HFF-Myc (cell line): Measurements from ENCODE around the gene DNAH14.

Experiments
- DNase-seq: peaks from one replicate; pipeline ENCODE4 v3.0.0-alpha.2; 2011; ENCODE audit warnings: low read depth; ENCODE audit errors: extremely low read depth
- H3K4me3 ChIP-seq: replicated peaks from 2 replicates; pipeline ENCODE4 v1.5.1; 2011; ENCODE audit warnings: low read depth, mild to moderate bottlenecking, control low read depth, low read length
- CTCF ChIP-seq: IDR thresholded peaks from 2 replicates; pipeline ENCODE4 v1.5.1; 2012; ENCODE audit warnings: mild to moderate bottlenecking, low read depth, low read length, control low read depth; ENCODE audit errors: missing control alignments

DNAH14 gene

GRCh38 chr1:225355863-225356262, 426.4 kb downstream of the DNAH14 start:
- DNase-seq = no peak
- H3K4me3 ChIP-seq = no peak overlapping the region
- TF ChIP-seq CTCF = no peak

GRCh38 chr1:225360119-225360518, 430.6 kb downstream of the DNAH14 start:
- no peak overlapping the region for H3K4me3 ChIP-seq
- TF ChIP-seq CTCF = no peak
- DNase-seq = no peak

GRCh38 chr1:225361176-225361575, 431.7 kb downstream of the DNAH14 start:
- no peak for DNase-seq
- no peak for TF ChIP-seq CTCF
- H3K4me3 ChIP-seq = no peak overlapping the region

GRCh38 chr1:225362805-225363204, 433.3 kb downstream of the DNAH14 start:
- H3K4me3 ChIP-seq = no peak overlapping the region
- DNase-seq = no peak
- no peak for TF ChIP-seq CTCF

GRCh38 chr1:225364439-225364838, 435.0 kb downstream of the DNAH14 start:
- TF ChIP-seq CTCF = no peak
- H3K4me3 ChIP-seq = no peak overlapping the region
- DNase-seq = no peak

GRCh38 chr1:225366018-225366417, 436.5 kb downstream of the DNAH14 start:
- no peak overlapping the region for H3K4me3 ChIP-seq
- no peak for DNase-seq
- no peak for TF ChIP-seq CTCF

- DNase-seq = no peak
- TF ChIP-seq CTCF = no peak
- no peak overlapping the region for H3K4me3 ChIP-seq
Observed at GRCh38 chr1:225366552-225366951, 437.1 kb downstream of the DNAH14 start.
